ENCODE results near the gene TMIGD3.
"Not testable (repeated sequence)": the region's sequence is repeated elsewhere in the genome, so short reads cannot be mapped to it uniquely, and the experiment has no call there.

The TMIGD3 gene

GRCh38 chr1:111503585-111504060, at the start of gene TMIGD3, which contains the start of gene ADORA3:
TMIGD3 (minus strand) TSS chr1:111503633; CDS start chr1:111503354, 279 bp downstream.
ADORA3 (minus strand) TSS chr1:111503633; CDS start chr1:111503354, 279 bp downstream.
- peak; percentile 82 for DNase-seq

GRCh38 chr1:111553196-111553595, 49.8 kb upstream of the TMIGD3 start:
- DNase-seq = no peak

- no peak for DNase-seq
Observed at GRCh38 chr1:111552587-111552986, 49.2 kb upstream of the TMIGD3 start.

GRCh38 chr1:111551623-111552411, 48.4 kb upstream of the TMIGD3 start:
- DNase-seq = peak; percentile 49

- DNase-seq = not testable (repeated sequence)
Observed at GRCh38 chr1:111547786-111548185, 44.4 kb upstream of the TMIGD3 start.

GRCh38 chr1:111542187-111542586, 38.8 kb upstream of the TMIGD3 start:
- no peak for DNase-seq

GRCh38 chr1:111541721-111542120, 38.3 kb upstream of the TMIGD3 start:
- DNase-seq = no peak

GRCh38 chr1:111540928-111541327, 37.5 kb upstream of the TMIGD3 start:
- no peak for DNase-seq

- DNase-seq = no peak
Observed at GRCh38 chr1:111538343-111539025, 35.1 kb upstream of the TMIGD3 start.

- no peak for DNase-seq
Observed at GRCh38 chr1:111535256-111536191, 32.1 kb upstream of the TMIGD3 start.

- DNase-seq = no peak
Observed at GRCh38 chr1:111520053-111520452, 16.6 kb upstream of the TMIGD3 start.

- DNase-seq = no peak
Observed at GRCh38 chr1:111517469-111518225, 14.2 kb upstream of the TMIGD3 start.

GRCh38 chr1:111516005-111516535, 12.6 kb upstream of the TMIGD3 start:
- DNase-seq = peak; percentile 89

GRCh38 chr1:111515291-111516004, 12.0 kb upstream of the TMIGD3 start:
- DNase-seq = peak; percentile 38

- DNase-seq = peak; percentile 84
Observed at GRCh38 chr1:111513410-111514020, 10.1 kb upstream of the TMIGD3 start.

GRCh38 chr1:111512931-111513330, 9.5 kb upstream of the TMIGD3 start:
- DNase-seq = no peak

GRCh38 chr1:111512132-111512889, 8.9 kb upstream of the TMIGD3 start:
- peak; percentile 79 for DNase-seq

GRCh38 chr1:111511370-111511769, 7.9 kb upstream of the TMIGD3 start:
- no peak for DNase-seq

- DNase-seq = no peak
Observed at GRCh38 chr1:111509997-111510375, 6.6 kb upstream of the TMIGD3 start.

All from hematopoietic multipotent progenitor cell treated with erythropoietin and hydrocortisone succinate and interleukin-3 and kit ligand, for 6 days (in vitro differentiated cells).